ENCODE measurements around the gene NTMT1.

The NTMT1 gene

DNA sequence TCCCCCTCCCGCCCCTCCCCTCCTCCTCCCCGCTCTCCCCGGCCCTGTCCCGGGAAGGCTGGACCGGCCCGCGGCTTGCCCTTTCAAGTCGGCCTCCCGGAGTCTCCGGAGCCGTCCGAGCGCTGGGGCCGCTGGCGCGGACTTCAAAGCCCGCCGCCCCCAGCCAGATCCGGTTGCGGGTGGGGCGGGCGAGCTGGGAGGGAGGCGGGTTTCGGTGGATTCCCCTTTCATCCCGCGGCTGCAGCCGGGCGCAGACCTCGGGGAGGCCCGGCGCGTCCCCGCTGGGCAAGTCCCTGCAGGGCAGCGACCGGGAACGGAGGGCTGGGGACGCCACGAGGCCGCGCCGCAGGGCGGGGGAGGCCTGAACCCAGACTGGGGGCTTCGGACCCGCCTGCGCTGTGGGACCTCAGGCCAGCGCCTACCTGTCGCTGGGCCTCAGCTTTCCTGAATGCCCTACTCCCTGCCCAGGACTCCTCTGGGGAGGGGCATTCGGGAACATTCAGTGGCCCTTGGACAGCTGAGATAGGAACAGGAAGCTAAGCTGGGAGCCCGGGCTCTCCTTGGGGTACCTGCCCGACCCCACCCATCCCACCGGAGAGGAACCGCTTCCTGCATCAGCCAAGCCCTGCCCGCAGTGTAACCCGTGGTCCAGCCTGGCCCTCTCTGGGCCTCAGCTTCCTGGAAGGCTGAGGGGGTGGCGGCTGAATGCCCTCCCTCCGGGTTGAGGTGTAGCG lies 28.4 kb upstream of the NTMT1 start:
- DNase-seq (ENCODE audit: low read depth in 2 of 2): no peak

DNA sequence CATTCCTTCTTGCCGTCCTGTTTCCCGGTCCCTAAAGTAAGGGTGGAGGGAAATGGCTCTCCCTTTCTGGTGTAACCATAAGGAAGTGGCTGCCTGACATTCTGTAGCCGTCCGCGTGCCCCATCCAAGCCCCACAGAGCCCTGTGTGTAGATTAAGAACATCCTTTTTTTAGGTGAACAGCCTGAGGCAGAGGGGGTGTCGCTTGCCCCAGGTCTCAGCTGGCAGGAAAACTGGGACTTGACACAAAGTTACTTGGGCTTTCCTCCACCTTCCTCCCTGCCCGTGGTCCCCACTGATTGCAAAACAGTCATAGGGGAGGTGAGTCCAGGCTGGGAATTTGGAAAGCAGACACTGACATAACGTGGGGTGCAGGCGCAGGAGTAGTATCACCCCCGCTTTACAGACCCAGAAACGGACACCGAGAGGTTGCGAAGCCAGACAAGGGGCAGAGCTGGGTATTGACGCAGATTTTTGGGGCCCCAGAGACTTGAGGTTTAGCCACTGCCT lies 27.8 kb upstream of the NTMT1 start:
- no peak for DNase-seq (ENCODE audit: low read depth in 2 of 2)

DNA sequence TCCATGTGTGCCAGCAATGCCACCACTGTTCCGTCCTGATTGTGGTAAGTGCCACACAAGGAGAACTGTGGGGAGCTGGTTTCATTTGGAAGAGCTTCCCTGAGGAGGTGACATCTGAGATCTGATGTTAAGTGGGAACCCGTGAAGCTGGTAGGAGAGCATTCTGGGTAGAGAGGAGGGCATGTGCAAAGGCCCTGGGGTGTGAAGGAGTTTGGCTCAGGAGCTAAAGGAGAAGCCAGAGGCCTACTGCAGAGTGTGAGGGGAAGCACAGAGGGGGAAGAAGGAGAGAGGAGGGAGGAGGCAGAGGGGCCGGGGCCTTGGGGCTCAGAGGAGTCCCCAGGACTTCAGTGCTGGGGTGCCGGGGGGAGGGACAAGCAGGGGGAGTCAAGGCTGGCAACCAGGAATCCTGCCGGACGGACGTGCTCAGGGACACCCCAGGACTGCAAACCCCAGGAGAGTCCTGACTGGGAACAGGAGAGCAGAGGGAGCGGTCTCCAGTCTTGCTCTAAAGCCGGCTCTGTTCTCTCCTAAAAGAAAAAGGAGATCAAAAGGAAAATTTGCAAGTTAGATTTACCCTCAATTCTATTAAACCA lies 24.8 kb upstream of the NTMT1 start:
- no peak for DNase-seq (ENCODE audit: low read depth in 2 of 2)

DNA sequence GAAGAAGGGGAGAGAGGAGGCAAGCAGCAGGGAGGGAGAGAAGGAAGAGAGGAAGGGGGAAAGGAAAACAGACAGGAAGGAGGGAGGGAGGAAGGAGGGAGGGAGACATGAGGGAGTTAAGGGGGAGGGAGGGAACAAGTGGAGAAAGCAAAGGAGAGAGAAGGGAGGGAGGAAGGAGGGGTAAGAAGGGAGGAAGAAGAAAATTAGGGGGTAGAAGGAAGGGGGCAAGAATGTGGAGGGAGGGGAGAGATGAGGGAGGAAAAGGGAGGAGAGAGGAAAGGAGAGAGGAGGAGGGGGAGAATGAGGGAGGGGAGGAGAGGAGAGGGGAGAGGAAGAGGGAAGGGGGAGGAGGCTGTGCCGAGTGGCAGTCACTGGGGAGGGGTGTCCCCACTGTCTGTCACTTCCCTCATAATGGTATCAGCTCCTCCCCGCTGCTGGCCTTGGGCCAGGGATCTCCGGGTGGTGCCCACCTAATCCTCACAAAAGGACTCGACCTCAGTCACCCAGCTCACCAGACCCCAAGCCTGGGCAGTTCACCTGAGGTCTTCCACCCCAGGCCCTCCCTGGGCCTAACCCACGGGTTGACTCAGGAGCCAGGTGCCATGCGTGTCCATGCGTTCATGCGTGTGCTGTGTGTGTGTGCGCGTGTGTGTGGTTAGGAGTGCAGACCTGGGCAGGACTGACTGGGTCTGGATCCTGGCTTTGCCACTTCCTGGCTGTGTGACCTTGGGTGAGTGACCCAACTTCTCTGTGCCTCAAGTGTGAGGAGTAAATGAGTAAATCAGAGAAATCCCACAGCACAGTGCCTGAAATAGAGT lies 23.2 kb upstream of the NTMT1 start:
- no peak for DNase-seq (ENCODE audit: low read depth in 2 of 2)

DNA sequence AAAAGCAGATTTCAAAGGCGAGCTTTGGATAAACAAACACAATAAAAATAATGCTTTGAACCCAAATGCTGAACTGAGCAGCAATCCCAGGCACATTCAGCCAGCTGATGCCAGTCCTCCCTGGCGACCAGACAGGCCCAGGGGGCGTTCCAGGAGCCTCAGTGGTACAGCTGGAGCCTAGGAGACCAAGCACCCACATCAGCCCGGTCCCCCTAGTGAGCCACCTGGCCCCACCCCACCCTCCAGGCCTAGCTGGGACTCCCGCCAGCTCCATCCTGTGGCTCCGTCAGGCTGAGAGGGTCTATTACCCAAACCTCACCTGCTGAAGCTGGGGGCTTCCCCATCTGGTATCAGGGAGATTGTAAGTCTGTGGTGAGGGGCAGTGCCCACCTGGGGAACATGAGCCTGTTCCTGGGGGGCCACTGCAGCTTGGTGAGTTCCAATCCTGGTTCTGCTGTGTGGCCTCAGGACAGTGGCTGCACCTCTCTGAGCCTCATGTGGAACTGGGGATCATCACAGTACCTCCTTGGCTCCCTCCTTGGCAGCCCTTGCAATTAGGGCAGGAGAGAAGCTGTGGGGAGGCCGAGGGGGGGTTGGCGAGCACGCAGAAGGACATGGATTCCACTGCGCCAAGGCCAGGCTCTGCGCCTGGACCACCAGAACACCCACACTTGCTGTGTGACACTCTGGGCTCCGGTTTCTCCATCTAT lies 21.8 kb upstream of the NTMT1 start:
- no peak for DNase-seq (ENCODE audit: low read depth in 2 of 2)

DNA sequence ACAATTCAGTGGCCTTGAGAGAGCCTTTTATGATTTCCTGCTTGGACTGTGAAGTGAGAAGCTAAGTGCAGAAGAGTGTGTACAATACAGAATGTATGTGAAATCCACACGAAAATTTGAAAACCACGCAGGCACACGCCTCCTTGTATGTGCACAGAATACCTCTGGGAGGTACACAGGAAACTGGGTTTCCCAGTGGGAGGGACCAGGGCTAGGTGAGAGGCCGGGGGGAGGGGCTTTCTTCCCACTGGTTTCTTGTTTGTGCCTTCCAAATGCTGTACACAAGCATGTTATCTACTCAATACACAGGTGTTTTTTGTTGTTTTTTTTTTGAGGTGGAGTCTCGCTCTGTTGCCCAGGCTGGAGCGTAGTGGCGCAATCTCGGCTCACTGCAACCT lies 21.2 kb upstream of the NTMT1 start:
- DNase-seq (ENCODE audit: low read depth in 2 of 2): no peak

DNA sequence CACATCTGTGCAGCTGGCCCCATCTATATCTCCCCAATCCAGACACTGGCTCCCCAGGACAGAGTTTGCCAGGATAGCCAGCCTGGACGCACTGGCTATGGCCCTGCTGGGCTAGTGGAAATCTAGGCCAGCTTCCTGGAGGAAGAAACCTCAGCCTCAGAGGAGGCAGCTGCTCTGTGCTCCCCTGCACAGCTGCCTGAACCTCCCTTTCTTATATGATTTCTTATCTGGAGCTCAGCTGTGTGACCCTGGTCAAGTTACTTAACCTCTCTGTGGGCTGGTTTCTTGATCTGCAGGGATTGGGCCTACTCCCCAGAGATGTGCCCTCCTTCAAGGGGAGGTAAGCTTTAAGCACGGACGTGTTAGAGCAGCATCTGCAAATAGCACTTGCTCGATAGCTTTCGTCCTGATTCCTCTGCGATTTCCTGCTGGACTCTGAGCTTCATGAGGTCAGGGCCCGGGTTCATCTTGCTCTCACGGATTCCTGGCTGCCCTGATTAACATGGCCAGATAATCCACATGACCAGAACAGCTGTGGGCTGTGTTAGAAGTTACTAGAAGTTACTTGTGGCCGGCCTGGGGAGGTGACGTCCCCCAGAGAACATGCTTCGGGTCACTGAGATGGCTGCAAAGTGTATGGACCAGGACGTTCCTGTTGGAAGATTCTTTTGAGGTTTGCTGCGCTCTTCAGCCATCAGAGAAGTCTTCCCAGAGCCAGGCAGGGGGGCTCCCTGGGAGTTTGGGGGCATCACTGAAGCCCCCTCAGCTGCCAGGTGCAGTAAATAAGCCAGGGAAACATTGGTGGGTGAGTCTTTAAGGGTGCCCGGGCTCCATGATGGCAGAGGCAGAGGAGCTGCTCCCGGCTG lies 19.6 kb upstream of the NTMT1 start:
- DNase-seq (ENCODE audit: low read depth in 2 of 2): no peak

DNA sequence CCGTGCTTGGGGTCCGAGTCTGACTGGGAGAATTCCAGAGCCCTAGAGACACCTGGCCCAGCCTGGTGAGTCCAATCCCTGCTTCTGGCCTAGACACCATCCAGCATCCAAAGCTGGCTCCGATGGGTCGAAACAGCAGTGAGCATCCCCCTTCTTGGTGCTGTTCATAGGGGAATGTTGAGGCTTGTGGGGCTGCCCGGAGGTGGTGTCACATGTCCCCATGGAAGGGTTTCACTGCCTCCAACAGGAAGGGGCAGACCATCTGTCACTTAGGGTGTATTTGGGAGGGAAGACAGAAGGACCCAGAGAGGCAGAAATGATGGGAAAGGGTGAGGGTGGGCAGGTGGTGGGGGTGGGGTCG lies 19.0 kb upstream of the NTMT1 start:
- no peak for DNase-seq (ENCODE audit: low read depth in 2 of 2)

DNA sequence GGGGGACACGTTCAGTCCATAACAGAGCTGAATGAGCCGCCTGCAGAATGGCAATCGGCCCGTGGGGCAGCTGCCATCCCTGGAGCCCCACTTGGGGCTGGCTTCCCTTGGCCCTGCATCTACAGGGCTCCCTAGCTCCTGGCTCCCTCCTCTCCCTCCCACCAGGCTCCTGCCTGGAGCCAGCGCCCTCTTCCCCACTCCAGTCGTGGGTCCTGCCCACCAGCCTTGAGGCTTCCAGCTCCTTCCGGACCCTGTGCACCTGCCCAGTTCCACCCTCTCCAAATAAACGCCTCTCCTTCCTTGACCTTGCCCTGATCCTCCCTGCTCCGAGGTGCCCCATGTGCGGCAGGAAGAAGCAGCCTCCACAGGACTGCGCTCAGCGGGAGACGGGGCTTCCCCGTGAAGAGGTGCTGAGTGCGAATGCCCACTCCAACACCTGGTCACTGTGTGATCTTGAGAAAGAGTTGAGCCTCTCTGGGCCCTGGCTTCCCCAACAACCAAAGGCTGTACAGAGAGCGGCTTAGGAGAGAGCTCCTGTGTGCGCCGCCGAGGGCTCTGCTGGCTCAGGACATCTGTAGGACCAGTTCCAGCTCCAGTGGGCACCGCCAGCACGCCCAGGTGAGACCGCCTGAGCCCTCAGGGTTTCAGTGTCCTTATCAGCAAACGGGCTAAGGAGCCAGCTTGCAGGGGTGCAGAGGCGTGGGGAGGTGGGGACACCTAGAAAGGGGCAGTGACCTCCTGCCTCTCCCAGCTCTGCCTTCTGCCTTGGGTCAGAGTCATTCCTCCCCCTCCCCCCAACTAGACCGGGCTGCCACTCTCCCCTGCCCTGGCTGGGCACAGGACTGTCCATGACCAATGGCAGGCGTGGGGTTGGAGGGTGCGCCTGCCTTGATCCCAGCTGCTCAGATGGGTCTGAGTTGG lies 17.1 kb upstream of the NTMT1 start:
- no peak for DNase-seq (ENCODE audit: low read depth in 2 of 2)

DNA sequence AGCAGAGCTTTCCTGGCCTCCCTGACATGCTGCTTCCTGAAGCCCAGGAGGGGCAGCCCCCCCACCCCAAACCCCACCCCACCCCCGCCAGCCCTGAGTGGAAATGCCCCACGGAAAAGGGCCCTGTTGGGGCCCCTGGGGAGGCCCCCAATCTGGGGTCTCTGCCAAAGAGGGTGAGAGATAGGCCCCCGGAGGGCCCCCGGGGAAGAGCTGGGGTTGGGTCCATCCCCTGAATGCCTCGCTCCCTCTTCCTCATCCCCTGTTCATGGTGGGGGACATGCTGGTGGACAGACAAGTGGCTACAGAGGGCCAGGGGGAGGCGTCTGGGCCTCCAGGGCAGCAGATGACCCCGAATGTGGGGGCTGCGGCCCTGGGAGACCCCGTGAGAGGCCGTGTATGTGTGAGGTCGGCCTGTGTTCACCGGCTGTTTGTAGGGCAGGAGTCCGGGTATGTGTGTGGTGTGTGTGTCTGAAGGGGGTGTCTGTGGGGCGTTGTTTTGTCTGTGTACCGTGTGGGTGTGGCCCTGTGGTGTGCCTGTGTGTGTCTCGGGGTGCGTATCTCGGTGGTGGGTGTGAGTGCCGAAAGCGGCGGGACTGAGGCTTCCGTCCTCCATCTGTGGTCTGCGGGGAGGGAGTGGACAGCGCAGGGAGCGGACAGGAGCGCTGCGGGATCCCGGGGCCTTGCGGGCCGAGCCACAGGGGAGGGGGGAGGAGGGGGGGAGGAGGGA lies 16.3 kb upstream of the NTMT1 start:
- DNase-seq (ENCODE audit: low read depth in 2 of 2): peak in 1 of 2 donors; percentile 37

DNA sequence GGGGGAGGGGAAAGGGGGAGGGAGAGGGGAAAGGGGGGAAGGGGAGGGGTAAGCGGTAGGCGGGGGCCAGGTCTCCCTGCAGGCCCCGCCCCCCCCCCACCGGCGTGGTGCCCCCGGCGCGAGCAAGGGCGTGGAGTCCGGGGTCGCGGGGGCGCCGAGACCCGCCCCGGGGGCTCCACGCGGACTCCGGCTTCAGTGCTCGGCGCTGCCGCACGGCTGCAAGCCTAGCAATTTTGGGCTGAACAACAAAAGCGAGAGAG lies 15.8 kb upstream of the NTMT1 start:
- no peak for DNase-seq (ENCODE audit: low read depth in 2 of 2)

DNA sequence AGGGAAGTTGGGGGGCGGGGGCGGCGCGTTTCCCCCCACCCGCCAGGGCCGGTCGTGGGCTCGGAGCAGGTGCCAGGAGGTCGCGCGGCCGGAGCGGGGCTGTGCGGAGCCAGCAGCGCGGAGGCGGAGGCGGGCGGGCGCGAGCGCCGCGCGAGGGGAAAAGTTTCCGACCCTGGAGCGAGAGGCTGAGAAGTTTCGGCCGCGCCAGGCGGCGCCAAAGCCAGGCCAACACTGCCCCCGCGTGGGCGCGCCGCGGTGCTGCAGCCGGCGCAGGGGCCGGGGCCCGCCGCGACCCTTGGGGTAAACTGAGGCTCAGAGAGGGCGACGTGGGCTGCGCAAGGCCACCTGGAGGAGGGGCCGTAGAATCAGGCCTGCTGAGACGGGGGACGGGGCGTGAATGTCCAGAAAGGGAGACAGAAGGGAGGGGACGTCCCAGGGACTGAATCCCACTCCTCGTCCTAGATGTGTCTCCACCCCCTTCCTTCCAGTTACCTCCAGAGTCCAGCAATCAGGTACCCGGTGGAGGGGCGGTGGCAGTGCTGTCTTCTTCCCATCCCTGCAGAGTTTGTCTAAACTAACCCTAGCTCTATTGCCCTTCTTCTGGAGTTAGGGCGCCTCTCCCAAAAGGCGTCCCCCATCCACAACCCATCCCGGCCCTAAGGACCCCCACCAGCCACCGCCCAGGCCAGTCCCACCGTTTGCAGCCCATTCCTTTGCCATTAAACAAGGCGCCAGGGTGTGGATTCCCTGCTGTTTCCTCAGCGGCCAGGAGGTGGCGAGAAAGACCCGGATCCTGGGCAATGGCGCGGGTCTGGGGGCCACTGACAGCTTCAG lies 15.3 kb upstream of the NTMT1 start:
- DNase-seq (ENCODE audit: low read depth in 2 of 2): peak; percentile 62 to 64

DNA sequence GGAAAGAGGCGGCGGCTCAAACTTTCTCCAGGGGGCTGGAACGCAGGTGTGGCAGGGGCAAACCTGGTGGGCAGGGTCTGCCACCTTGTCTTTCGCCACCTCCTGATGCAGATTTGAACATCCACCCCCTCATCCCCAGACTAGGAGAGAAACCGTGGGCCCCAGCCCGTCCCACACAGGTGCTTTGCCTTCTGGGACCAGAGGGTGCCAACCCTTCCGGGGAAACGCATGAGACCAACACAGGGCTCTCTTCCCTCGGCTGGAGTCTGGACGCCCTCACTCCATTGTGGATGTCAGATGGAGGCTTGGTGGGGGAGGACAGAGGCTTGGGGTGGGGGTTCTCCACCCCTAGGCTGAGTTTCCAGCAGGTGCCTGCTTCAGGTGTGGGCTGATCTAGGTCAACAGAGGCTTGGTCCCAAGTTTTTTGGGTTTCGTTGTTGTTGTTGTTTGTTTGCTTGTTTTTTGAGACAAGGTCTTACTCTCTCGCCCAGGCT lies 14.6 kb upstream of the NTMT1 start:
- DNase-seq (ENCODE audit: low read depth in 2 of 2): no peak

DNA sequence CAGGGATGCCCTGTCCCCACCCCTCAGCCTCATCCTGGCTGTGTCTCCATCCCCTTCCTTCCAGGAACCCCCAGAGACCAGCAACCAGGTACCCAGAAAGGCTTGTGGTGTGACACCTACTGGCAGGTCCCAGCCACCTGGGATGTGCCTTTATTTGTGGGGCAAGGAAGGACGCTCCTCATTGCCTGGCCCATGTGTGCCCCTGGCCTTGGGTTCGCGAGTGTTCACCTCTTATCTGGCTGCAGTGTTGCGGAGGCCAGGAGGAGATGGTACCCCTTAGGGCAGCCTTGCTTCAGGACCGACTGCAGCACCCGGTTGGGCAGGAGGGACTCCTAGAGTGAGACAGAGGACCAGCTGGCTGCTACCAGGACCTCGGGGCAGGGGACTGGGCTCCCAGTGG lies 13.8 kb upstream of the NTMT1 start:
- no peak for DNase-seq (ENCODE audit: low read depth in 2 of 2)

DNA sequence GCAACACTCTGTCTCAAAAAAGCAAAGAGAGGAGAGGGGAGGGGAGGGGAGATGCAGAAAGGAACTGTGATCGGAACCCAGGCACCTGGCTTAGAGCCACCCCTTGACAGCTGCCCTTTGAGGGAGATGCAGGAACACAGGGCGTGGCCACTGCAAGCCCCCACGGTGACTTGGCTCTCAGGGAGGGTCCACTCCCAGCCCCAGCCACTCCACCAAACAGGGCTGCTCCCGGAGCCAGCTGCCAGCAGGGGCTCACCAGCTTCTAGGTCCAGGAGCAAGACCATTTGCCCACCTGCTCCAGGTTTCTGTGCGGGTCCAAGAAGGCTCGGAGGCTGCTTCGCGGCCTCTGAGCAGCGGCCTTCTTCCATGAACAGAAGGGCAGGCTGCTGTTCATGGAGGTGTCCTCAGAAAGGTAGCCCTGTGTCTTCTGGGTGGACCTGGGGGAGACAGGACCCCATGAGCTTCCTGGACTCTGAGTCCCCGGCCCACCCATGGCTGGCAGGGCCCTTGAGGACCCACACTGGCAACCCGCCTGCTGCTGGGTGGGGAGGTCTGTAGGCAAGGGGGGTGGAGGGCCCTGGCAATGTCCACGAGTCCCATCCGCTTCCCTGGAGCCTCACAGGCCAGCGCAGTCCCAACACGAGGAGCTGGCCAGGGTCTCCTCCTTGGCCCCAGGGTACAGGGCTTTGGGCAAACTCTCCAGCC lies 13.0 kb upstream of the NTMT1 start:
- no peak for DNase-seq (ENCODE audit: low read depth in 2 of 2)

DNA sequence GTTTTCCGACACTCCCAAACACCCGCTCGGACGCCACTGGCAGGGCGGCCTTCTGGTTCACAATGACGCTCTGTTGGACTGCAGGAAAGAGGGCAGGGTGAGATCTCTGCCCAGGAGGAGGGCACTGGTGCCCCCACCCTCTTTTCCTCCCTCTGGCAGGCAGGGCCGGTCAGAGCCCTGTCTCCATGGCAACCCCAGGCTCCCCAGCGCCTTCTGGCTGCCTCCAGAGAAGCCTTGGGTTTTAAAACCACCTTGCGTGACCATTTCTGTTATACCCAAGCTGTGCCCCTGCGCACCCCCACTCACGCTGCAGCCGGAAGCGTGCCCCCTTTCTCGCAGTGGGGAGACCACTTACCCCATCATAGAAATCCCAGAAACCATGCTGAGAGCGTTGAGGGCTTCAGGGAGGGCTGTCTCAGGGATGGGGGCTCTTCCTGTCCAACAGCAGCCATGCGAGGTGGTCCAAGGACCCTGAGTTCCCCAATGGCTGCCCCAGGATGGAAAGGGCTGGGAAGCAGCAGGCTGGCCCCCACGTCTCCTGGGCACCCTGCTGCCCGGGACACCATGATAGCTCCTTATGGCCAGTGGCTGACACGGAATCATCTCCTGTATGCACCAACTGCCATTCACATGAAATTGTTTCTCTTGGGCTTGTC lies 12.3 kb upstream of the NTMT1 start:
- DNase-seq (ENCODE audit: low read depth in 2 of 2): no peak

DNA sequence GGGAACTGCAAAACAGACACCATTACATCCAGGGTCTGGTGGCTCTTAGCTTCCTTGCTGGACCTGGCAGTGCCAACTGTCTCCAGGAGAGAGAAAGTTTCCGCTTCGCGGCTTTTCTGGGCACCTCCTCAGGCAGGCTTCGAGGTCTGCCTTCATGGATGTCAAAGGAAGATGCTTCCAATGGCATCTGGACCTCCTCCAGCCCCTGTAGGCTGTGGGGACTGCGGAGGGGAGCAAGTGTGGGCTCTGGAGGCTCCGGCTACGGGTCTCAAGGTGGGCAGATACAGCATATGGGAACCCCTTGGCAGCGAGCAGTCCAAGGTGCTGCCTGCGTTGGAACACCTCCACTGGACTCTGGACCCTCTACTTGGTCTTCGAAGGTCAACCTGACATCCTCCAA lies 11.0 kb upstream of the NTMT1 start:
- no peak for DNase-seq (ENCODE audit: low read depth in 2 of 2)
